Fibroblast of the aortic adventitia (primary cell): ENCODE data around the gene E2F3. TPM values are rescaled to one million over a fixed set of nuclear protein-coding genes. Genes with fewer than 3 reads are reported as not detected.

Source experiments
- DNase-seq: peaks from one replicate; pipeline ENCODE4 v3.0.0-alpha.2; 2010; ENCODE audit warnings: low read depth
- H3K4me3 ChIP-seq: 2 replicates; pipeline ENCODE4 v1.5.1; 2011; ENCODE audit warnings: low read depth, mild to moderate bottlenecking, control low read depth, low read length, moderate library complexity
- total RNA-seq: library from RNA; depleted of rRNA; stranded (reverse); fragments of >200 nt; gene quantifications from 2 replicates; pipeline ENCODE4 v1.2.3, GENCODE V29; 2012; ENCODE audit warnings: low replicate concordance
- TF ChIP-seq, protein P1 (sequence below): IDR thresholded peaks from 2 replicates; pipeline ENCODE4 v1.5.1; 2011; ENCODE audit warnings: mild to moderate bottlenecking, low read length, control low read depth, inconsistent platforms; ENCODE audit not compliant: insufficient read depth

Gene E2F3
- total RNA-seq, 1 donor = 7.4 TPM

DNA sequence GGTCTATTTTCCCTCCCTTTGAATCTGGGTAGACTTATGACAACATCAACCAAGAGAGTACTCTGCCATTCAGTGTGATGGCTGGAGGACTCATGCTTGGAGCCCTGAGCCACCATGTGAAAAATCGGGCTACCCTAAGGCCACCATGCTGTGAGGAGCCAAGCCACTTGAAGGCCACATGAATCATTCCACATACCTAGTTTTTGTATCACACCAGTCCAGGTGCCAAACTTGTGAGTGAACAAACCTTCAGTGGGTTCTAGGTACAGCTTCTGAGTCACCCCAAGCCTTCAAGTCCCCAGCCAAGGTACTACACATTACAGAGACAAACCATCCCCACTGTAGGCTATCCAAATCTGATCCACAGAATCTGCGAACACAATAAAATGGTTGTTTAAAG, 37.4 kb upstream of the E2F3 start:
- no peak for DNase-seq
- TF ChIP-seq, protein P1, sequence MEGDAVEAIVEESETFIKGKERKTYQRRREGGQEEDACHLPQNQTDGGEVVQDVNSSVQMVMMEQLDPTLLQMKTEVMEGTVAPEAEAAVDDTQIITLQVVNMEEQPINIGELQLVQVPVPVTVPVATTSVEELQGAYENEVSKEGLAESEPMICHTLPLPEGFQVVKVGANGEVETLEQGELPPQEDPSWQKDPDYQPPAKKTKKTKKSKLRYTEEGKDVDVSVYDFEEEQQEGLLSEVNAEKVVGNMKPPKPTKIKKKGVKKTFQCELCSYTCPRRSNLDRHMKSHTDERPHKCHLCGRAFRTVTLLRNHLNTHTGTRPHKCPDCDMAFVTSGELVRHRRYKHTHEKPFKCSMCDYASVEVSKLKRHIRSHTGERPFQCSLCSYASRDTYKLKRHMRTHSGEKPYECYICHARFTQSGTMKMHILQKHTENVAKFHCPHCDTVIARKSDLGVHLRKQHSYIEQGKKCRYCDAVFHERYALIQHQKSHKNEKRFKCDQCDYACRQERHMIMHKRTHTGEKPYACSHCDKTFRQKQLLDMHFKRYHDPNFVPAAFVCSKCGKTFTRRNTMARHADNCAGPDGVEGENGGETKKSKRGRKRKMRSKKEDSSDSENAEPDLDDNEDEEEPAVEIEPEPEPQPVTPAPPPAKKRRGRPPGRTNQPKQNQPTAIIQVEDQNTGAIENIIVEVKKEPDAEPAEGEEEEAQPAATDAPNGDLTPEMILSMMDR = no peak

DNA sequence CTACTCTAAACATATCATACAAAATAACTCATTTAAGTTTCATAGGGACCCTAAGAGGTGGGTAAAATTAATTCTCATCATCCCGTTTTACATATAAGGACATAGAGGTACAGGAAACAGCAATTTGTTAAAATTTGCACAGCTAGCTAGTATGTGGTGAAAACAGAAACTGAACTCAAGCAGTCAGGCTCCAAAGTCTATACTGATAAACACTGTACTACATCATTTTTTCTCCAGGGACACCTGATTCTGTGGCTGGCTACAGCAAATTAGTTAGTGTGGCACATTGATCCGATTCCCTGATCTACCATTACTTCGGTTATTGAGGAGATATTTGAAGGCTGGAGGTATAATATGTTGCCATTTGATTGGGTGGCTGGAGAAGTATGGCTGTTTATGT, 36.2 kb upstream of the E2F3 start:
- no peak for DNase-seq
- TF ChIP-seq, protein P1 = no peak

More for the DNA sequence above, 37.4 kb upstream of the E2F3 start:
- no peak overlapping the region for H3K4me3 ChIP-seq

DNA sequence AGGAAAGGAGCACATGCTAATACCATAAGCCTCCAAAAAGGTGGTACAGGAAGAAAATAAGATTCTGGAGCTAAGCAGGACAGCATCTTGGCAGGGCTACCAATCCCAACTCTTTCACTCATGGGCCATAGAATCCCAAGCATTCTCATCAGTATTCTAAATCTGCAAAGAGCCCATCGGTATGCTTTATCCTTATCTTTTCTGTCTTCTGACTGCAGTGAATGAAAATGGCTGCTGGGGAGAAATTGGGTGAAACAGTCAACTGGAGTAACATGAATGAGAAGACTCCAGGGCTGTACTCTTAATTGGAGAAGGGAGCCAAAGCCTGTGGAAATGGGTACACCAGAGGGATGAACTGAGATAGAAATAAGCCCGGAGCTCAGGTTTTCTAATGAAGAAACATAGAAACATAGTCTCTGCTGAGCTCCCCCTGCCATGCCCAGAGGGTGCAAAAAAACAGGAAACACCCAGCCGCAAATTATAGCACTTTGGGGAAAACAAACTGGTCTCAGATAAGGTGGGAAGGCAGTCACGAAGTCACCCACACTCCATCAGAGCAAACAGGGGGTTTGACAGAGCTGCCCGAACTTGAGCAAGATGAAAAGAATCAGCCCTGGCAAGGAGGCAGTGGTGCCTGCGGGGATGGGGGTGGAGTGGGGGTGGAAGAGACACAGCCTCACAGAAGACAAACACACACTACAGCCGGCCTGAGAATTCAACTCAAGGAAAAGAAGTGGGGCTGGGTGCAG, 35.4 kb upstream of the E2F3 start:
- no peak overlapping the region for H3K4me3 ChIP-seq
- DNase-seq = no peak
- TF ChIP-seq, protein P1 = no peak

More for the DNA sequence above, 36.2 kb upstream of the E2F3 start:
- H3K4me3 ChIP-seq = no peak overlapping the region

DNA sequence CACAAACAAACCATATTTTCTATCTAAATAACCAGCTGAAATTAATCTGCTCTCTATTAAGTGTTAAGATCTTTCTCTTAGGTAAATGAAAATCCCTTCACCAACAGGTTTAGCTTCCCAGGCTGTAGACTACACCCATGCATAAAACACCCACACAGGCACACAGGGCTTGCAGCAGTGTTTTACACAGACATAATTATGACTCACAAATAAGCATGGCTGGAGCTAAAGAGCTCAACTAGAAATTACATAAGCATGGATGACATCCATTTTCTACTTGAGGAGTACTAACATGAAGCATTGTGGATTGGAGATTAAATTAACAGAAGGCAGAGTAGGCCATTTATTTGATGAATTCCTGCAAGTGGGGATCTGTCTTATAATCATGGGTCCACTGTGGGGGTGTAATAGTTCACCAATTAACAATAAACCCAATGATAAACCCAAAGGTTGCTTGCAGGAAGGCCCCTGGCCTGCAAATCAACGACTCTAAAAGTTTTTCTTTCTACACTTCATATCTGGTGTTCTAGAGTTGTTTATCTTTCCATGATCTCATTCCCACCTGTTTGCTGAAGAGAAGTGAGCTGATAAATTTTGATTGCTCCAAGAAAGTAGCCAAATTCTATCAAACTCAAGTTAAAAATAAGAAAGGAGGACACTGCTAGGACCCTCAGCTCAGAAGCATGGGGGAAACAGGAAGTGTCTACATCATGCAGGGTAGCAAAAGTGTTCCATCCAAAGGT, 33.8 kb upstream of the E2F3 start:
- TF ChIP-seq, protein P1 = no peak
- no peak overlapping the region for H3K4me3 ChIP-seq
- no peak for DNase-seq

DNA sequence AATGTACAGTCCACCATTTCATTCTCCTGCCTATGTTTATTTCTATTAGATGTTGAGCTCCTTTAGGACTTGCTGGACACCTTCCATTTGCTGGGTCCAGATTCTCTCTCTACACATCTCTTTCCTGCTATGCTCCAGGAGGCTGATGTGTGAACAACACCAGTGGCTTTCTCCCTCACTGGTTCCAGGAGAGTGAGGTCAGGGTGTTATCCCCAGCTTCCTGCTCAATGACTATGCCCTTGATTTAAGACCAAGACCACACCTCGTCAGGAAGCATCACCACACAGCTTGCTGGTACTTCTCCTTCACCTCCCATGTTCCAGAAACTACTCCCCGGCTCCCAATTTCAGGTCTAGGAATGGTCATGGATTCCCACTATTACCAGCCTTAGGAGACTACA, 31.3 kb upstream of the E2F3 start:
- no peak for DNase-seq
- TF ChIP-seq, protein P1 = no peak
- no peak overlapping the region for H3K4me3 ChIP-seq

DNA sequence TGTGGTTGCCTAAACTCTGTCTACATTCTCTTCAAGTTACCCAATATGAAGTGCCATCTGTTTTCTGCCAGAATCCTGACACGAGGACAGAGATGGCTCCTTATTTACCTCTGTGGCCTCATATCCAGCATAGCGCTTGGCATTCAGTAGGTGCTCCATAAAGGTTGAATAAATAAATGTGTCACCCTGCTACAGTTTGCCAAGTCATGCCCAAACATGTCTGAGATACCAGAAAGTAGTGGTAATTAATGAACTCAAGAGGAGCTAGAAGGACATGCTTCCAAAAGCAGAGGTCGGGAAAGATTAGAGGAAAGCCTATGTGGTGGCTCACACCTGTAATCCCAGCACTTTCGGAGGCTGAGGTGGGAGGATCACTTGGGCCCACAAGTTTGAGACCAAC, 30.9 kb upstream of the E2F3 start:
- no peak for DNase-seq
- TF ChIP-seq, protein P1 = no peak
- no peak overlapping the region for H3K4me3 ChIP-seq
